GM12878 (cell line): ENCODE results near the gene BMI1. TPM values are rescaled to one million over a fixed set of nuclear protein-coding genes. Genes with fewer than 3 reads are reported as not detected.

ENCODE experiments used
- ATAC-seq: fragments of 200-7000 bp; cut with Tn5 transposase; 3 replicates; pipeline ENCODE4 v1.9.1; 2020; ENCODE audit warnings: mild to moderate bottlenecking, moderate library complexity
- BruUV-seq: library from RNA; stranded (reverse); fragments of 400-500 nt; replicated peaks from 2 replicates; lab custom pipeline; 2021; lab: Mats Ljungman, UMichigan
- CTCF ChIA-PET: fragments of 300-600 bp; sonication (Branson Sonifier 250); formaldehyde crosslinking; extraction: SDS; loops from one replicate; lab custom pipeline; 2021; ENCODE audit warnings: inconsistent platforms; lab: Yijun Ruan, JAX
- POLR2A ChIA-PET: fragments of 350-600 bp; formaldehyde crosslinking; extraction: SDS; loops from one replicate; lab custom pipeline; 2021; ENCODE audit warnings: inconsistent platforms; lab: Charles Lee
- RAD21 ChIA-PET: fragments of 300-600 bp; sonication (Branson Sonifier 250); formaldehyde crosslinking; loops from one replicate; lab custom pipeline; 2023; ENCODE audit warnings: antibody characterized with exemption; ENCODE audit not compliant: unreplicated experiment; lab: Charles Lee
- SMC1A ChIA-PET: fragments of 300-600 bp; sonication (Branson Sonifier 250); formaldehyde crosslinking; loops from one replicate; lab custom pipeline; 2023; ENCODE audit not compliant: unreplicated experiment, uncharacterized antibody; lab: Charles Lee
- DNase-seq: peaks from one replicate; pipeline ENCODE4 v3.0.0-alpha.2; 2011; ENCODE audit warnings: low read depth, low spot score
- FAIRE-seq: peaks from 3 replicates; lab custom pipeline; 2011; peaks lifted over from hg19 to GRCh38; lab: Jason Lieb, UNC
- H2AFZ ChIP-seq: 2 replicates; pipeline ENCODE4 v1.6.0; 2011; ENCODE audit warnings: low read depth, low read length, control low read depth; ENCODE audit not compliant: control insufficient read depth
- H3K27ac ChIP-seq: 2 replicates; pipeline ENCODE4 v1.5.1; 2011; ENCODE audit warnings: control low read depth; ENCODE audit not compliant: control insufficient read depth, insufficient read depth
- H3K27me3 ChIP-seq, 2 experiments: replicated peaks in 1 of 2; 2 replicates each; pipeline versions ENCODE4 v1.6.0 to v1.6.1; 2011; ENCODE audit warnings: low read length in 1 of 2; ENCODE audit not compliant: control insufficient read depth in 2 of 2, insufficient read depth in 2 of 2
- H3K36me3 ChIP-seq, 2 experiments: 2 replicates each; pipeline ENCODE4 v1.5.1; 2011; ENCODE audit warnings: low read length in 1 of 2; ENCODE audit not compliant: control insufficient read depth in 2 of 2, insufficient read depth in 2 of 2
- H3K4me1 ChIP-seq: 2 replicates; pipeline ENCODE4 v1.6.1; 2011; ENCODE audit warnings: mild to moderate bottlenecking, low read length, moderate library complexity, mixed read lengths; ENCODE audit not compliant: control insufficient read depth, insufficient read depth
- H3K4me2 ChIP-seq: 2 replicates; pipeline ENCODE4 v1.6.0; 2011; ENCODE audit warnings: control low read depth; ENCODE audit not compliant: control insufficient read depth, insufficient read depth
- H3K4me3 ChIP-seq: fragments of 200-600 bp; sonication (generic); 2 replicates; pipeline ENCODE4 v1.5.1; 2016
- H3K79me2 ChIP-seq: 2 replicates; pipeline ENCODE4 v1.6.0; 2011; ENCODE audit warnings: low read length; ENCODE audit not compliant: control insufficient read depth, insufficient read depth
- H3K9ac ChIP-seq: 2 replicates; pipeline ENCODE4 v1.8.0; 2011; ENCODE audit warnings: low read length, control low read depth, mixed read lengths; ENCODE audit not compliant: control insufficient read depth, insufficient read depth
- H3K9me3 ChIP-seq: replicated peaks from 3 replicates; pipeline ENCODE4 v1.5.1; 2011; ENCODE audit warnings: mild to moderate bottlenecking, low read length; ENCODE audit not compliant: control insufficient read depth, insufficient read depth
- H4K20me1 ChIP-seq: 2 replicates; pipeline ENCODE4 v1.6.0; 2011; ENCODE audit not compliant: control insufficient read depth, insufficient read depth
- CREB1 ChIP-seq: IDR thresholded peaks from 2 replicates; pipeline ENCODE4 v1.6.1; 2012; ENCODE audit warnings: low read depth, mild to moderate bottlenecking, inconsistent platforms
- CREM ChIP-seq: IDR thresholded peaks from 2 replicates; pipeline ENCODE4 v1.6.1; 2014; ENCODE audit warnings: antibody characterized with exemption, low read depth
- IKZF2 ChIP-seq, 2 experiments: fragments of 450-650 bp; IDR thresholded peaks; 2 replicates each; pipeline ENCODE4 v1.6.1; 2017; ENCODE audit warnings: mild to moderate bottlenecking in 2 of 2, moderate library complexity in 2 of 2
- JUNB ChIP-seq: IDR thresholded peaks from 2 replicates; pipeline ENCODE4 v1.6.1; 2016; ENCODE audit warnings: antibody characterized with exemption, mild to moderate bottlenecking
- KDM1A ChIP-seq: fragments of 200-600 bp; sonication (generic); IDR thresholded peaks from 2 replicates; pipeline ENCODE4 v1.6.1; 2016; ENCODE audit warnings: borderline replicate concordance
- MTA3 ChIP-seq: IDR thresholded peaks from 2 replicates; pipeline ENCODE4 v1.6.1; 2012; ENCODE audit warnings: low read length, inconsistent platforms, borderline replicate concordance
- NFYB ChIP-seq: IDR thresholded peaks from 2 replicates; pipeline ENCODE4 v1.6.1; 2011; ENCODE audit warnings: low read depth, mild to moderate bottlenecking, low read length, improper control_type of control experiment, moderate library complexity; ENCODE audit not compliant: insufficient read depth
- RUNX3 ChIP-seq: IDR thresholded peaks from 2 replicates; pipeline ENCODE4 v1.6.1; 2012; ENCODE audit warnings: low read length, inconsistent platforms
- SRF ChIP-seq, 2 experiments: IDR thresholded peaks; 2 replicates each; pipeline ENCODE4 v1.6.1; 2011; ENCODE audit warnings: low read depth in 2 of 2, low read length in 2 of 2, mild to moderate bottlenecking in 1 of 2, moderate library complexity in 1 of 2
- STAT3 ChIP-seq: IDR thresholded peaks from 2 replicates; pipeline ENCODE4 v1.6.1; 2011; ENCODE audit warnings: low read depth, low read length, improper control_type of control experiment
- TARDBP ChIP-seq: IDR thresholded peaks from 2 replicates; pipeline ENCODE4 v1.6.1; 2016; ENCODE audit warnings: borderline replicate concordance
- ZBED1 ChIP-seq: IDR thresholded peaks from 2 replicates; pipeline ENCODE4 v1.6.1; 2016; ENCODE audit warnings: borderline replicate concordance
- ZNF24 ChIP-seq: fragments of 450-650 bp; IDR thresholded peaks from 2 replicates; pipeline ENCODE4 v1.6.1; 2017; ENCODE audit warnings: antibody characterized with exemption, mild to moderate bottlenecking
- WGBS: methylation state at CpG from one replicate; pipeline ENCODE4 v1.1.6; 2016; ENCODE audit warnings: low lambda C conversion rate; ENCODE audit not compliant: insufficient replicate concordance, insufficient coverage; ENCODE audit errors: missing lambda C conversion rate; 5-methylcytosine and 5-hydroxymethylcytosine counted together
- in situ Hi-C: fragments of 300-500 bp; cut with MboI; formaldehyde crosslinking; loops from 9 replicates; pipeline ENCODE4 v1.14.3; 2018; ENCODE audit warnings: mixed read lengths
- intact Hi-C: fragments of 100-400 bp; cut with micrococcal nuclease; formaldehyde crosslinking; loops from one replicate; pipeline ENCODE4 v1.14.2; 2022; ENCODE audit not compliant: unreplicated experiment
- polyA plus RNA-seq, 11 experiments: library from polyadenylated mRNA; depleted of rRNA in 4 of 11; unstranded in 6 of 11; stranded (reverse) in 5 of 11; fragments of >200 nt; fragmentation: Nextera tagmentation in 4 of 11; fragmentation: Illumina TruSeq in 1 of 11; extraction: Ambion mirVana in 4 of 11; extraction: Trizol in 1 of 11; gene quantifications; 1 replicate in 1 of 11; 2 replicates in 10 of 11; pipeline versions ENCODE4 v1.2.1 to v1.2.3, GENCODE V29; 2011 to 2016; ENCODE audit warnings: inconsistent platforms in 2 of 11, missing spikeins in 2 of 11, low read depth in 1 of 11
- total RNA-seq, 4 experiments: library from RNA; depleted of rRNA in 3 of 4; stranded (reverse); fragments of >200 nt in 3 of 4; fragmentation: Illumina TruSeq in 1 of 4; extraction: Trizol in 1 of 4; gene quantifications; 2 replicates each; pipeline versions ENCODE4 v1.2.1 to v1.2.3, GENCODE V29; 2013 to 2021

The BMI1 gene
- total and polyA plus RNA-seq, 10 of the 15 experiments (the other 5 are each of a cell fraction or from before 2014, with no cell fraction given) = 8.0 to 49.7 (median 25.8) TPM

DNA sequence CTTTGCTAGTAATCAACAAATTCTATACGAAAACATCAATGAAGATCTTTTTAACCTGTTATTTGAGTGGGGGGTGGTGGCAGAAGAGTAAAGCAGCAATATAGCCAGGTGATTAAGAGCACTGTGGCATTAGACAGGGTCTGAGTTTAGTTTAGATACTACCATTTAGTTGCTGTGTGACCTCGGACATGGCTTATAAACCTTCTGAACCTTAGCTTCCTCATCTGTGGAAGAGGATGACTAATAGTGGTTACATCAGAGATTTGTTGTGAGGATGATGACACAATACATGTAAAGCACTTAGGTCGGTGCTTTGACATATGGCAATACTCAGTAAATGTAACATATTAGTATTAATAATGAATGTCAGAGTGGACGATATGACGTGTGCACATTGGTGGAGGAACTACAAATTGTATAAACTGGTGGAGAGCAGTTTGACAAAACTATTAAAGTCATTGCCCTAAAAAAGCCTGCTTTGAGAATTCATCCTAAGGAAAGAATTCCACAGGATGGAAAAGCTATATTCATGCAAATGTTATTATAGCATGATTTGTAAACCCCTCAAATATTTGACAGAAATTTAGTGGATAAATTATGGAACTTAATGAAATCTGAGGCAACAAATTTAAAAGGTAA, 48.7 kb downstream of the BMI1 start:
- DNase-seq (no peak), FAIRE-seq (no peak), ATAC-seq (peak; percentile 76)
- in situ Hi-C loops = no loop called here
- TF ChIP-seq IKZF2 (IDR thresholded peaks at IDR 0.05) = peak in 1 of 2 experiments; percentile 8; a peak in 1 of 4 replicates
- TF ChIP-seq RUNX3 = peak; percentile 54
- no peak for TF ChIP-seq MTA3
- TF ChIP-seq STAT3 = no peak
- TF ChIP-seq CREM = peak; percentile 85
- TF ChIP-seq TARDBP = no peak
- TF ChIP-seq JUNB = peak; percentile 31
- TF ChIP-seq NFYB = no peak
- TF ChIP-seq KDM1A = no peak
- peak; percentile 66; the same call in 1 of the 2 replicates for TF ChIP-seq ZBED1
- TF ChIP-seq ZNF24 = no peak
- TF ChIP-seq CREB1 = peak; percentile 89
- no peak for TF ChIP-seq SRF (IDR thresholded peaks at IDR 0.05; ENCODE audit: low read depth in 2 of 2, low read length in 2 of 2)
- ChIA-PET POLR2A (interaction anchor here (0.6 to 1.8 kb wide), 3 partner anchors 9 to 140 kb away, joined by 3 to 6 read pairs (median 4); no protein-coding TSS in a partner anchor), CTCF (no interaction called here), RAD21 (interaction anchor here (1.3 to 1.4 kb wide), 2 partner anchors 9 to 53 kb away, joined by 3 to 4 read pairs; partner anchors contain the start of gene COMMD3), SMC1A (interaction anchor here (0.9 to 2.0 kb wide), 4 partner anchors 10 to 53 kb away, joined by 3 to 9 read pairs (median 6); partner anchors contain the start of gene COMMD3)
- no TSS peak for BruUV-seq
- no peaks in the 10 kb centered on the region for H3K9me3 ChIP-seq
- no peaks in the 10 kb centered on the region for H3K27me3 ChIP-seq
- no peaks in the 10 kb centered on the region for H4K20me1 ChIP-seq
- H3K4me3 ChIP-seq = no peak overlapping the region
- H3K9ac ChIP-seq = no peak overlapping the region
- peak overlapping the region; percentile 71 for H2AFZ ChIP-seq
- intact Hi-C loops = no loop called here
- H3K27ac ChIP-seq = no peak overlapping the region
- 45% methylated on average over 5 of the region's 5 CpGs for WGBS
- no peaks in the 10 kb centered on the region for H3K36me3 ChIP-seq
- H3K79me2 ChIP-seq = no peaks in the 10 kb centered on the region
- H3K4me2 ChIP-seq = 0 out of 2 replicates have a peak overlapping the region, but pooled peaks have one; percentile 4
- H3K4me1 ChIP-seq = peaks cover 19% of the 10 kb centered on the region
